ENCODE results near the gene IQGAP2.
"Not testable (repeated sequence)": the region's sequence is repeated elsewhere in the genome, so short reads cannot be mapped to it uniquely, and the experiment has no call there.

Gene IQGAP2

GRCh38 chr5:76592692-76593091 lies 189.6 kb downstream of the IQGAP2 start:
- intact Hi-C loops (cut with DNase I), result no loop called here
- no peak for DNase-seq

DNA sequence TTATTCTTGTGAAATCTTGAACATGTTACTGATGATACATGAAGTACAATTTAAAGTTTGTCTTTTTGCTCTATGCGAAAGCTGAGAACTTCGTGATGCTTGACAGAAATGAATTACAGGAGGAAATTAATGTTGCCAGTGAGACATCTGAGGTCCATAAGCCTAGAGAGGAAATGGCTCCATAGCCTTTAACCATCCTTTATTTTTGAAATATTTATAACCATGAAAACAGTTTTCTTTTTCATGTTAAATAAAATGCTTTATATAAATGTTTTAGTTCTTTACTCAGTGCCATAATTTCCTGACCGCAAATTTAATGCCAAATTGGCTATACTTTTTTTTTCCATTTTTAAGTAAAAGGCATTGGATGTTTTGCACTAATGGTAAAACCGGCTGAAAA lies 191.0 kb downstream of the IQGAP2 start:
- intact Hi-C loops (cut with DNase I), result no loop called here
- DNase-seq, result no peak

- intact Hi-C loops (cut with DNase I), result no loop called here
- no peak for DNase-seq
These were observed 192.8 kb downstream of the IQGAP2 start for GRCh38 chr5:76595755-76596481.

- intact Hi-C loops (cut with DNase I), result no loop called here
- DNase-seq, result no peak
These were observed 195.4 kb downstream of the IQGAP2 start for GRCh38 chr5:76598531-76598930.

- no peak for DNase-seq
- intact Hi-C loops (cut with DNase I), result loop anchor here (1.0 kb wide), 1 partner anchor 174 kb away; no protein-coding TSS in a partner anchor
These were observed 197.6 kb downstream of the IQGAP2 start for GRCh38 chr5:76600716-76601115.

- intact Hi-C loops (cut with DNase I), result loop anchor here (1.0 kb wide), 1 partner anchor 173 kb away; no protein-coding TSS in a partner anchor
- peak in 1 of 10 donors; percentile 22 for DNase-seq
These were observed 198.4 kb downstream of the IQGAP2 start for GRCh38 chr5:76601470-76601869.

DNA sequence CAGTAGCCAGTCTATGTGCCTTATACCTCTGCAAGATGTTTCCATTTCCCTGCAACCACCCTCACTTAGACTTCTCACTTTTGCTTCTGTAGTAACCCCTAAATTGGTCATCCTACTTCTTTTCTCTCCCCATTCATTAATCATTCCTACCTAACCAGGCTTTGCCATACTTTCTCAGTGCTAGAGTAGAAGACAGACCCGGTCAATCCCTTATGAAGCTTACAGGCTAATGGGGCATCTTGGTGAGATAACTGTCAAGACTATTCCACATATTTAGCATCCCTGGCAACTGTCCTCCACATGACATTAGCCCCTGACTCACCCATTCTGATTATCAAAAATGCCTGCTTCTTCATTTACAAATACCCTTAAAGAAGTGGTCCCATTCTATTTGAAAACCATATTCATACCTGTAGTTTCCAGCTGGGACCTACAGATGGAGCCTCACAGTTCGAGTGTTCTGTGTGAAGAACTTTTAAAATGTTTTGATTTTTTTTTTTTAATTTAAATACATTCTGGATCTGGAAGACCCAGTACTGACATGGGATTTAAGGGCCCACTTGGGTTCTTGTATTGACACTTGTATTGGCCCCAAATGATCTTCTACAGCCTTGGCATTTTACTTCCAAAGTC lies 199.1 kb downstream of the IQGAP2 start:
- intact Hi-C loops (cut with DNase I), result no loop called here
- no peak for DNase-seq

DNA sequence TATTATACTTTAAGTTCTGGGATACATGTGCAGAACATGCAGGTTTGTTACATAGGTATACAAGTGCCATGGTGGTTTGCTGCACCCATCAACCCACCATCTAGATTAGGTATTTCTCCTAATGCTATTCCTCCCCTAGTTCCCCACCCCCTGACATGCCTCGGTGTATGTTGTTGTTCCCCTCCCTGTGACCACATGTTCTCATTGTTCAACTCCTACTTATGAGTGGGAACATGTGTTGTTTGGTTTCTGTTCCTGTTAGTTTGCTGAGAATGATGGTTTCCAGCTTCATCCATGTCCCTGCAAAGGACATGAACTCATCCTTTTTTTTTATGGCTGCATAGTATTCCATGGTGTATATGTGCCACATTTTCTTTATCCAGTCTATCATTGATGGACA lies 200.9 kb downstream of the IQGAP2 start:
- DNase-seq; intact Hi-C loops (cut with DNase I): not testable (repeated sequence)

DNA sequence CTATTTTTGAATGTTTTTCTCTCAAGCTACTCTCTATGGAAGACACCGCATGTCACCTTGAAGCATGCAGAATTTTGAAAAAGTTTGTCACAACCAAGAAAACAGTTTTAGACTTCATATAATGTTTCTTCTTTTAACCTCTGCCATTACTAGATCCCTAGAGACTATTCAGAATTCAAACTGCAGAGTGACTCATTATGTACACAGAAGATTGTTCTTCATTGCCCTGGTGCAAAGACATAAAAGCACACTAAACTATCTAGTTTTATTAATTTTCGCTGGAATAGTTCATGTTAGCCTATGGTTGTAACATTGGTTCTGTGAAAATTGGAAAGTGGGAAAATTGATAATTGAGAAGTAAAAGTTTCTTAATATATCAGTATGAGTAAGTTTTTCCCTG lies 201.8 kb downstream of the IQGAP2 start:
- no peak for DNase-seq
- intact Hi-C loops (cut with DNase I), result no loop called here

DNA sequence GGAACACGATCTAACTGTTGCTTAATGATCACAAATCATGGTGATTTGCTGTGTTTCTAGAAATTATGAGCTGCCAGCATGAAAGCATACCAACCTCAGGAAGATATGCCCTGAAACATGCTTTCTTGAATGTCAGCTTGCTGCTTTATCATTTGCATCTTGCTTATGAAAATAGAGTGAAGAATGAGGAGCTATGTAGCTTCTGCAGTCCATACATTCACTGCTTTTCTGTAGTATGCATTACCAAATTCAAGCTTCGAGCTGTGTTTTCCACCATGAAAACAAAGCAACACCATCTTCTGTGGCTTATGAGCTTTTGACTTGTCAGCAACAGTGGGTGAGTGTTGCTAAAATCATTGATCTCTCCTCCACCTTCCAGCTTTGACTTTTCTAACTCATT lies 203.6 kb downstream of the IQGAP2 start:
- DNase-seq, result no peak
- intact Hi-C loops (cut with DNase I), result no loop called here

DNA sequence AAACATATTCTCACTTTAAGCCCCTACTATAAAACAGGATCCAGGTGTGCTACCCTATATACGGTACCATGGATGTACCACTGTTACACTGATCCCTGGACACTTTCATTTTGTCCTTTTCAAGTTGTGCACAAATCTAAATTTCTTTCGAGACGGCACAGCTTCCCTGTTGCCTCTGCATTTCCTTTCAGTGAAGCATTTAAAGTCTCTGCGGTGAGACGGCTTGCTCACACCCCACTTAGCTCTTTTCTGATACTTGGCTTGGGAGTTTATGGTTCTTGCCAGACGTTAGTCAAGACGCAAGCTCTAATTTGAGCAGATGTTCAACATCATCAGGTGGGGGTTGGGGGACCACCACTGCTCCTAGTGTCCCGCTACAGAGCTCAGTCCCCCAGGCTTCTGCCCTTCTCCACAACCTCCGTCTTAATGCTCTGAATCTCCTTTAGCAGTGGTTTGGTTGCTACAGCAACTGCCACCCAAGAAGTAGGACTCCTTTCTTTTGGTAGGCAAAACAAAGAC lies 204.3 kb downstream of the IQGAP2 start:
- intact Hi-C loops (cut with DNase I), result no loop called here
- no peak for DNase-seq

- intact Hi-C loops (cut with DNase I), result no loop called here
- no peak for DNase-seq
These were observed 205.7 kb downstream of the IQGAP2 start for GRCh38 chr5:76608833-76609232.

DNA sequence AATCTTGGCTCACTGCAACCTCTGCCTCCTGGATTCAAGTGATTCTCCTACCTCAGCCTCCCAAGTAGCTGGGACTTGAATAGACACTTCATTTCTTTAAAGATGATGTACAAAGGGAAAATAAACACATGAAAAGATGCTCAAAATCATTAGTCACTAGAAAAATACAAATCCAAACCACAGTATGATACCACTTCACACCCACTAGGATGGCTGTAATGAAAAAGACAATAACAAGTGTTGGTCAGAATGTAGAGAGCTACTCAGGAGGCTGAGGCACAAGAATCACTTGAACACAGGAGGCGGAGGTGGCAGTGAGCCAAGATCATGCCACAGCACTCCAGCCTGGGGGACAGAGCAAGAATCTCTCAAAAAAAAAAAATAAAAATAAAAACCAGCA lies 207.1 kb downstream of the IQGAP2 start:
- intact Hi-C loops (cut with DNase I), result no loop called here
- DNase-seq, result no peak

- no peak for DNase-seq
- intact Hi-C loops (cut with DNase I), result no loop called here
These were observed 209.9 kb downstream of the IQGAP2 start for GRCh38 chr5:76612942-76613341.

DNA sequence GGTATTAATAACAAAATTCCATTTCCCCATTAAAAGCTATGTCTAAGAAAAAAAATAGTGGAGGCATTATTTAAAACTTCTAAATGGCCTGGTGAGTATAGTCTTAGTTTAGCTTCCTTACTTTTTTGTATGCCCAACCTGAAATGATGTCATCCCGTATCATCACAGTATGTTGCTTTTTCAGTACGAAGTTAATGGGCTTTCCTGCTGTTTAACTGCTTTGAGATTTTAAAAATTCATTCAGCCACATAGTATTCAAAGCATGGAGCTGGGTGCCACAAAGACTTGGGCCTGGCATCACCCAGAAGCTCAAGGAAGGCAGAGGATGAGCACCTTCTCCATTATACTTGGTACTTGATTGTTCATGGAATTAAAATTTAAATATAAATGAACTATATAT lies 212.7 kb downstream of the IQGAP2 start:
- intact Hi-C loops (cut with DNase I), result no loop called here
- no peak for DNase-seq

- DNase-seq, result no peak
- intact Hi-C loops (cut with DNase I), result no loop called here
These were observed 213.1 kb downstream of the IQGAP2 start for GRCh38 chr5:76616206-76616605.

DNA sequence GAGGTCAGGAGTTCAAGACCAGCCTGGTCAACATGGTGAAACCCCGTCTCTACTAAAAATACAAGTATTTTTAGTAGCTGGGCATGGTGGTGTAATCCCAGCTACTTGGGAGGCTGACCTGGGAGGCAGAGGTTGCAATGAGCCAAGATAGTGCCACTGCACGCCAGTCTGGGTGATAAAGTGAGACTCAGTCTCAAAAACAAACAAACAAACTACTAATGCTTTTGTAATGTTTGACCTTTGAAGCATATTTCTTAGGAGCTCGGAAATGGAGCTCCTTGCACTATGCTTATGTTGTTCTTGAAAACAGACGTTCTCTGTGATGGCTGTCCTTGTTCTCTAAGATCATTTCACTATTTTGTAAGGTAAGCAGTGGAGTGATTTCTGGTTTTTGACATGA lies 214.1 kb downstream of the IQGAP2 start:
- no peak for DNase-seq
- intact Hi-C loops (cut with DNase I), result no loop called here

DNA sequence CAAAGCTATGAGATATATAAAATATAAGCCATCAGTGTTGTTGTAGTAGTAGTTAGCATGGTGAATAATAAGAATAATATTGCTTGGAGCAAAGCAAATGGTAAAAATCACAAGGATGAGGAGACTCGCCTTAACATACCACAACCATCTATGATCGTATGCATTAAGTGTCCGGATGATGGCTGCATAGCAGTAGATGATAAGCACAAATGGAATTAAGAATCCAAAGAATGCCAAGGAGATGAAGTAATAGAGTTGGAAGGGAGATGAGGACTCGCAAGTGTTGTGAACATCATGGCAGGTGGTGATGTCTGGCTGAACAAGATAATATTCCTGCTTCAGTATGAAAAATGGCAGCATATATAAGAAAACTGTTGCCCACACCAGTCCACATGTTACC lies 214.6 kb downstream of the IQGAP2 start:
- intact Hi-C loops (cut with DNase I), result no loop called here
- no peak for DNase-seq

GRCh38 chr5:76620166-76620565 lies 217.1 kb downstream of the IQGAP2 start:
- intact Hi-C loops (cut with DNase I), result no loop called here
- no peak for DNase-seq

GRCh38 chr5:76622076-76622475 lies 219.0 kb downstream of the IQGAP2 start:
- DNase-seq, result no peak
- intact Hi-C loops (cut with DNase I), result no loop called here

DNA sequence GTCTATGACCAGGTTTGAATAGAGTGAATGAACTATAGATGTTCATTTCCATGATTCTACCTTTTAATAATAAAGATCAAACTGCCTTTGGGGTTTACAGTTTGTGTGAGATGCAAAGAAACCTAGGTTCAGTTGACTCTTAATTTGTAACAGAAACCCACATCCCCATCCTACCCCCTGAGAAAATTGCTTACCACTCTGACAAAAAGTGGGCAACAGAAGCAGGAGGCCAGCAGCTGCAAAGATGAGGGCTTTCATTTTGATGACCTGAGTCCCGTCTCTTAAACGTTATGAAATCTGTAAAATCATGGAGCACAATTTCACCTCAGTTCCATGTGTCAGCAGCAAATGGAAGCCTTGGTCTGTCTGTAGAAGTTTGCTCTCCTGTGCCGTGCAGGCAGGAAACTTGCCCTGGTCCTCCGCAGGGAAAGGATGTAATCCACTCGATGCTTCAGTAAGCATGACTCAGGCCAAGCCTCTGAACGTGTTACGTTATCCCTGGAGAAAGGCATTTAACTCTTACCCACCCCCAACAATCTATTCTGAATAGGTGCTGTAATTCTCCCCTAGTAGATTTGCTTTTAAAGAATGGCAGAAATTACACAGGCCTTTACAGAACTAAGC lies 220.0 kb downstream of the IQGAP2 start, which contains the start of gene F2RL2:
TSS of gene F2RL2 (minus strand) at position 431 of the 624 bp plus-strand sequence. CDS start at position 258, 173 bp downstream.
- intact Hi-C loops (cut with DNase I), result no loop called here
- DNase-seq, result no peak

All from posterior cingulate gyrus (tissue), 11 donors.